Fibroblast of skin of left quadriceps (primary cell): ENCODE results near the gene PRPF18.

Experiments used
- DNase-seq, 2 experiments: peaks; one replicate each; pipeline ENCODE4 v3.0.0-alpha.2; 2013; ENCODE audit warnings: low read depth in 2 of 2

Gene PRPF18

GRCh38 chr10:13604357-13605040 lies 17.7 kb downstream of the PRPF18 start:
- DNase-seq = no peak

GRCh38 chr10:13608246-13608853 lies 21.6 kb downstream of the PRPF18 start:
- DNase-seq = no peak

GRCh38 chr10:13612654-13613373 lies 26.0 kb downstream of the PRPF18 start:
- DNase-seq = no peak

- DNase-seq = peak in 1 of 2 experiments; percentile 22
Observed at GRCh38 chr10:13613519-13613918, 26.8 kb downstream of the PRPF18 start.

GRCh38 chr10:13614530-13615332 lies 28.0 kb downstream of the PRPF18 start:
- DNase-seq = peak; percentile 29 to 31

GRCh38 chr10:13615650-13616300 lies 29.0 kb downstream of the PRPF18 start:
- DNase-seq = no peak

- DNase-seq = peak in 1 of 2 experiments; percentile 18
Observed at GRCh38 chr10:13617116-13617515, 30.4 kb downstream of the PRPF18 start.

GRCh38 chr10:13621931-13622330 lies 35.2 kb downstream of the PRPF18 start:
- no peak for DNase-seq

GRCh38 chr10:13624630-13625029 lies 37.9 kb downstream of the PRPF18 start:
- no peak for DNase-seq

- DNase-seq = no peak
Observed at GRCh38 chr10:13627459-13628310, 40.9 kb downstream of the PRPF18 start.

GRCh38 chr10:13628661-13629060 lies 41.9 kb downstream of the PRPF18 start:
- DNase-seq = no peak

- no peak for DNase-seq
Observed at GRCh38 chr10:13629116-13629515, 42.4 kb downstream of the PRPF18 start.

GRCh38 chr10:13630231-13630630 lies 43.5 kb downstream of the PRPF18 start:
- no peak for DNase-seq

GRCh38 chr10:13631594-13631993 lies 44.8 kb downstream of the PRPF18 start:
- no peak for DNase-seq

- no peak for DNase-seq
Observed at GRCh38 chr10:13632440-13632839, 45.7 kb downstream of the PRPF18 start.

GRCh38 chr10:13632884-13633440 lies 46.2 kb downstream of the PRPF18 start:
- no peak for DNase-seq

GRCh38 chr10:13633689-13634088 lies 46.9 kb downstream of the PRPF18 start:
- peak; percentile 77 to 79 for DNase-seq

GRCh38 chr10:13634207-13634606 lies 47.4 kb downstream of the PRPF18 start:
- DNase-seq = no peak

GRCh38 chr10:13636776-13637175 lies 50.0 kb downstream of the PRPF18 start:
- DNase-seq = no peak

- DNase-seq = no peak
Observed at GRCh38 chr10:13637303-13637856, 50.6 kb downstream of the PRPF18 start.
